K562 (cell line): ENCODE measurements around the gene DNAJC1. TPM values are rescaled to one million over a fixed set of nuclear protein-coding genes. Genes with fewer than 3 reads are reported as not detected.

Experiments
- ATAC-seq: fragments of 200-7000 bp; cut with Tn5 transposase; 3 replicates; pipeline ENCODE4 v1.9.1; 2020; ENCODE audit warnings: moderate library complexity
- BruUV-seq: library from RNA; stranded (reverse); fragments of 400-500 nt; replicated peaks from 2 replicates; lab custom pipeline; 2021; lab: Mats Ljungman, UMichigan
- CTCF ChIA-PET: fragments of 300-600 bp; formaldehyde crosslinking; extraction: SDS; loops from one replicate; lab custom pipeline; 2021; ENCODE audit warnings: low intra/inter-chr PET ratio; lab: Yijun Ruan, JAX
- POLR2A ChIA-PET: fragments of 300-600, 350-650 bp; sonication (Branson Sonifier 250); formaldehyde crosslinking; extraction: SDS; loops from one replicate; lab custom pipeline; 2021; ENCODE audit warnings: antibody characterized with exemption, inconsistent platforms; lab: Yijun Ruan, JAX
- DNase-seq, 4 experiments: peaks; one replicate each; pipeline versions ENCODE4 v3.0.0 to v3.0.0-alpha.2; 2011 to 2018; ENCODE audit warnings: low spot score in 3 of 4, mixed read lengths in 3 of 4; ENCODE audit errors: extremely low read depth in 1 of 4
- FAIRE-seq: peaks from 2 replicates; lab custom pipeline; 2011; peaks lifted over from hg19 to GRCh38; lab: Jason Lieb, UNC
- H2AFZ ChIP-seq: 2 replicates; pipeline ENCODE4 v1.6.0; 2011; ENCODE audit warnings: low read depth, low read length, control low read depth, inconsistent platforms
- H3K27ac ChIP-seq: fragments of 200-600 bp; 3 replicates; pipeline ENCODE4 v1.8.0; 2011; ENCODE audit warnings: low read depth, mild to moderate bottlenecking, control low read depth, inconsistent platforms, low read length, moderate library complexity, mixed read lengths; ENCODE audit errors: extremely low read depth
- H3K27me3 ChIP-seq, 2 experiments: fragments of 300-600 bp in 1 of 2; 2 replicates in 1 of 2; 3 replicates in 1 of 2; pipeline versions ENCODE4 v1.6.0 to v1.8.0; 2011; ENCODE audit warnings: inconsistent platforms in 2 of 2, low read length in 2 of 2, mild to moderate bottlenecking in 1 of 2, mixed read lengths in 1 of 2, moderate library complexity in 1 of 2; ENCODE audit not compliant: control insufficient read depth in 2 of 2, insufficient read depth in 2 of 2
- H3K36me3 ChIP-seq: fragments of 300-600 bp; 3 replicates; pipeline ENCODE4 v1.8.0; 2011; ENCODE audit warnings: mild to moderate bottlenecking, low read length, inconsistent platforms; ENCODE audit not compliant: control insufficient read depth, insufficient read depth
- H3K4me1 ChIP-seq, 2 experiments: fragments of 200-600 bp in 1 of 2; replicated peaks in 1 of 2; 2 replicates in 1 of 2; 3 replicates in 1 of 2; pipeline versions ENCODE4 v1.5.1 to v1.8.0; 2011; ENCODE audit warnings: inconsistent platforms in 2 of 2, low read length in 2 of 2, mild to moderate bottlenecking in 1 of 2, mixed read lengths in 1 of 2, moderate library complexity in 1 of 2; ENCODE audit not compliant: control insufficient read depth in 2 of 2, insufficient read depth in 2 of 2
- H3K4me2 ChIP-seq: 2 replicates; pipeline ENCODE4 v1.6.1; 2011; ENCODE audit warnings: low read length, control low read depth, inconsistent platforms, mixed read lengths; ENCODE audit not compliant: insufficient read depth
- H3K4me3 ChIP-seq: fragments of 200-600 bp; sonication (generic), shearing (Covaris generic); 2 replicates; pipeline ENCODE4 v1.5.1; 2016; ENCODE audit warnings: control low read depth, inconsistent platforms
- H3K79me2 ChIP-seq: fragments of 200-600 bp; 3 replicates; pipeline ENCODE4 v1.8.0; 2011; ENCODE audit warnings: low read length, inconsistent platforms; ENCODE audit not compliant: control insufficient read depth, insufficient read depth
- H3K9ac ChIP-seq, 2 experiments: 2 replicates each; pipeline versions ENCODE4 v1.6.0 to v1.6.1; 2011; ENCODE audit warnings: low read depth in 2 of 2, low read length in 2 of 2, control low read depth in 1 of 2, inconsistent platforms in 1 of 2, mild to moderate bottlenecking in 1 of 2, mixed read lengths in 1 of 2; ENCODE audit not compliant: insufficient read depth in 1 of 2
- H3K9me1 ChIP-seq: one replicate; pipeline ENCODE4 v1.6.0; 2011; ENCODE audit warnings: inconsistent platforms, mild to moderate bottlenecking, low read length, moderate library complexity; ENCODE audit not compliant: control insufficient read depth, insufficient read depth
- H3K9me3 ChIP-seq: replicated peaks from 2 replicates; pipeline ENCODE4 v1.5.1; 2011; ENCODE audit warnings: low read depth, low read length, inconsistent platforms; ENCODE audit not compliant: control insufficient read depth, insufficient read depth
- H4K20me1 ChIP-seq: replicated peaks from 2 replicates; pipeline ENCODE4 v1.6.1; 2011; ENCODE audit warnings: low read length, inconsistent platforms, mixed read lengths; ENCODE audit not compliant: control insufficient read depth, insufficient read depth
- POLR2G ChIP-seq: fragments of 200-400 bp; formaldehyde crosslinking; IDR thresholded peaks from 2 replicates; pipeline ENCODE4 v1.6.1; 2017; ENCODE audit warnings: low read depth, mild to moderate bottlenecking, antibody characterized with exemption, low read length, moderate library complexity
- SRSF7 ChIP-seq: fragments of 200-400 bp; formaldehyde crosslinking; optimal IDR thresholded peaks from 2 replicates; pipeline ENCODE3; 2017; ENCODE audit warnings: mild to moderate bottlenecking, low read depth, low read length
- WGBS: fragments of 100-300 bp; shearing (Covaris generic); methylation state at CpG from one replicate; pipeline ENCODE4 v1.1.6; 2016; ENCODE audit warnings: low coverage, mixed read lengths; ENCODE audit not compliant: insufficient coverage; ENCODE audit errors: missing lambda C conversion rate; 5-methylcytosine and 5-hydroxymethylcytosine counted together
- in situ Hi-C: fragments of 300-500 bp; cut with MboI; formaldehyde crosslinking; loops from 4 replicates; pipeline ENCODE4 v1.15.0; 2018; ENCODE audit warnings: inconsistent platforms, mixed read lengths
- intact Hi-C: fragments of 100-400 bp; cut with micrococcal nuclease; formaldehyde crosslinking; loops from 2 replicates; pipeline ENCODE4 v1.14.2; 2022
- polyA plus RNA-seq, 8 experiments: library from polyadenylated mRNA; depleted of rRNA in 4 of 8; stranded (reverse) in 5 of 8; unstranded in 3 of 8; fragments of >200 nt; fragmentation: Nextera tagmentation in 2 of 8; fragmentation: Illumina TruSeq in 1 of 8; extraction: Ambion mirVana in 2 of 8; extraction: Trizol in 1 of 8; gene quantifications; 2 replicates each; pipeline versions ENCODE4 v1.2.1 to v1.2.3, GENCODE V29; 2011 to 2014; ENCODE audit warnings: inconsistent platforms in 1 of 8, missing spikeins in 1 of 8
- total RNA-seq, 7 experiments: library from RNA; depleted of rRNA in 6 of 7; stranded (reverse); fragments of >200 nt in 6 of 7; fragmentation: Illumina TruSeq in 2 of 7; extraction: Trizol in 2 of 7; gene quantifications; 2 replicates each; pipeline versions ENCODE4 v1.2.1 to v1.2.3, GENCODE V29; 2011 to 2021; ENCODE audit warnings: low replicate concordance in 1 of 7

DNAJC1 gene
- total and polyA plus RNA-seq, 9 of the 15 experiments (the other 6 are each of a cell fraction or from before 2014, with no cell fraction given): 5.4 to 77.6 (median 40.3) TPM

GRCh38 chr10:21753497-21754270, 249.8 kb downstream of the DNAJC1 start:
- Histone ChIP-seq H3K9me1 (no peaks in the 10 kb centered on the region), H3K9me3 (no peaks in the 10 kb centered on the region), H3K36me3 (peaks cover 20% of the 10 kb centered on the region; the same call in 1 of the 3 replicates), H2AFZ (no peak overlapping the region), H3K9ac (no peak overlapping the region), H3K4me1 (peaks cover 6 to 39% of the 10 kb centered on the region in 2 experiments; a peak in 4 of 5 replicates), H3K79me2 (no peaks in the 10 kb centered on the region), H3K4me3 (no peak overlapping the region), H3K27me3 (no peaks in the 10 kb centered on the region)
- 75% methylated on average over 8 of the region's 18 CpGs for WGBS
- BruUV-seq: no TSS peak
- in situ Hi-C loops: no loop called here
- no peak for FAIRE-seq
- TF ChIP-seq SRSF7: no peak
- TF ChIP-seq POLR2G: peak; percentile 32
- TF ChIP-seq, all 486 proteins: peak for 1
- Histone ChIP-seq H3K4me2 (no peak overlapping the region), H4K20me1 (peaks cover 5% of the 10 kb centered on the region; the same call in 1 of the 2 replicates), H3K27ac (no peak overlapping the region)
- ATAC-seq: no peak
- ChIA-PET POLR2A (no interaction called here), CTCF (no interaction called here)
- DNase-seq: no peak
- intact Hi-C loops: no loop called here
